Natural killer cell (primary cell): ENCODE measurements around the gene OTUD4. TPM values are rescaled to one million over a fixed set of nuclear protein-coding genes. Genes with fewer than 3 reads are reported as not detected.

ENCODE experiments used
- ATAC-seq, 3 donors: fragments of 150-1000 bp in 2 of 3; fragments of 200-7000 bp in 1 of 3; cut with Tn5 transposase; 1 replicate in 1 of 3; 2 replicates in 2 of 3; pipeline ENCODE4 v1.10.0; 2021; ENCODE audit warnings: mild to moderate bottlenecking in 2 of 3, moderate library complexity in 2 of 3
- DNase-seq, 2 donors: peaks; one replicate each; pipeline versions ENCODE4 v3.0.0 to v3.0.0-alpha.2; 2013 to 2021; ENCODE audit warnings: mixed read lengths in 1 of 2
- H3K27ac ChIP-seq: one replicate; pipeline ENCODE4 v1.5.1; 2013; ENCODE audit warnings: mild to moderate bottlenecking, low read length
- H3K27me3 ChIP-seq: one replicate; pipeline ENCODE4 v1.6.1; 2013; ENCODE audit warnings: low read length; ENCODE audit not compliant: control insufficient read depth, insufficient read depth
- H3K36me3 ChIP-seq: one replicate; pipeline ENCODE4 v1.6.1; 2013; ENCODE audit warnings: low read length; ENCODE audit not compliant: control insufficient read depth, insufficient read depth
- H3K4me1 ChIP-seq: one replicate; pipeline ENCODE4 v1.6.1; 2013; ENCODE audit warnings: low read length; ENCODE audit not compliant: control insufficient read depth, insufficient read depth
- H3K4me3 ChIP-seq: one replicate; pipeline ENCODE4 v1.5.1; 2013; ENCODE audit warnings: low read length
- H3K9me3 ChIP-seq: one replicate; pipeline ENCODE4 v1.6.1; 2013; ENCODE audit warnings: low read length; ENCODE audit not compliant: control insufficient read depth, insufficient read depth
- H3K27ac Mint-ChIP-seq, 2 donors: one replicate each; pipeline ENCODE4 v1.8.0; 2022; ENCODE audit warnings: mild to moderate bottlenecking in 2 of 2, mixed read lengths in 2 of 2, moderate library complexity in 1 of 2
- H3K27me3 Mint-ChIP-seq, 2 donors: one replicate each; pipeline ENCODE4 v1.8.0; 2022; ENCODE audit warnings: low read depth in 2 of 2, mixed read lengths in 2 of 2
- H3K36me3 Mint-ChIP-seq: one replicate; pipeline ENCODE4 v1.8.0; 2022; ENCODE audit warnings: mixed read lengths
- H3K4me1 Mint-ChIP-seq, 2 donors: one replicate each; pipeline ENCODE4 v1.8.0; 2022; ENCODE audit warnings: mixed read lengths in 2 of 2
- H3K4me3 Mint-ChIP-seq: one replicate; pipeline ENCODE4 v1.8.0; 2022; ENCODE audit warnings: mild to moderate bottlenecking, moderate library complexity, mixed read lengths
- H3K9me3 Mint-ChIP-seq, 2 donors: one replicate each; pipeline ENCODE4 v1.8.0; 2022; ENCODE audit warnings: mixed read lengths in 2 of 2
- WGBS: methylation state at CpG from one replicate; pipeline ENCODE4 v1.1.7; 2013; ENCODE audit warnings: missing lambda C conversion rate; ENCODE audit not compliant: insufficient coverage; 5-methylcytosine and 5-hydroxymethylcytosine counted together
- intact Hi-C: fragments of 100-400 bp; cut with micrococcal nuclease; formaldehyde crosslinking; loops from one replicate; pipeline ENCODE4 v1.14.2; 2022
- total RNA-seq, 4 donors: library from RNA; stranded (reverse); fragments of 120-200 nt in 1 of 4; gene quantifications; one replicate each; pipeline versions ENCODE4 v1.2.3 to v1.2.4, GENCODE V29; 2013 to 2022
- TF ChIP-seq, protein P1 (sequence below): fragments of 200-600 bp; IDR thresholded peaks from one replicate; pipeline ENCODE4 v1.8.0; 2022; ENCODE audit warnings: antibody characterized with exemption

OTUD4 gene
- total RNA-seq, 3 donors from 2014 or later (not counting 1 experiment from before 2014, with no cell fraction given), result 60.0 to 73.3 (median 71.6) TPM

DNA sequence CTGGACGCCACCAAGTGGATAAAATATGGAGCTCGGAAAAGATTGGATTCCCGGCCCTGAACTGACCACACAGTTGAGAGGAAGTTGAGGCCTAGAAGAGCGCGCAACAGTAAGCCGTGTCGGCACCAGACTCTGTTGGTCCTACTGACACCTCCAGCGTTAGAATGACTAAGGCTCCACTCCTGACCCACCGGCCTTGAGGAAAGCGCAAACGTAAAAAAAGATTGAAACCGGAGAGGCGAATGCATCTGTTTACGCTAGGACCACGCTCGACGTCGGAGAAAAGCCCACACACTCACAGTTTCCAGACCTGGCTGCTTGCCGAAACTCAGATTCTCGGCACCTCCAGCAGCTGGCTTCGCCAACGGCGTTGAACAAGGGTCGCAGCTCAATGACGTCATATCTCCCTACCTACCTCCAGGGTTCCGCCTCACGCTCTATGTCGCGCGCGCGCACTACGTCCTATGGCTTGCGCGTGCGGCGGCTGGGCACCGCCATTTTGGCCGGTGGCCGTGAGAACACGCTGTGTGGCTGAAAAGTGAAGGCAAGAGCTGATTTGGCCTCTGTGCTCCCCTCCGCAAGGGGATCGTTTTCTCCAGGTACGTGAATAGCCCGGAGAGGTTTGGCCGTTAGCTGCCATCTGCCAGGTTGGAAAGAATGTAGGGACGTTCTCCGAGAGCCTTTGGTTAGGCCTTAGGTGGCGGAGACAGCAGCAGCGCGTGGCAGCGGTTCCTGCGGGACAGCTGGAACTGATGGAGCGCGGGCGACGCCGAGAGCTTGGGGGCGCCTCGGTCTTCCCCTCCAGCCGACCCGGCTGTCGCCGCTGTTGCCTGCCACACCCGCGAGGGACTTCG is 82.3 kb downstream of the OTUD4 start, which contains the start of the genes ABCE1 and ANAPC10:
TSS of gene ABCE1 (plus strand) at position 491 of the 854 bp plus-strand sequence. CDS start 6,102 bp downstream, outside the sequence.
TSS of gene ANAPC10 (minus strand) at position 376 of the 854 bp plus-strand sequence. CDS start 2,097 bp downstream, outside the sequence.
- Histone ChIP-seq H3K4me1 (peaks cover 19% of the 10 kb centered on the region), H3K4me3 (peak within 1 kb of the TSS; percentile 83)
- peak within 1 kb of the TSS; percentile 92 to 95 for H3K27ac Mint-ChIP-seq

DNA sequence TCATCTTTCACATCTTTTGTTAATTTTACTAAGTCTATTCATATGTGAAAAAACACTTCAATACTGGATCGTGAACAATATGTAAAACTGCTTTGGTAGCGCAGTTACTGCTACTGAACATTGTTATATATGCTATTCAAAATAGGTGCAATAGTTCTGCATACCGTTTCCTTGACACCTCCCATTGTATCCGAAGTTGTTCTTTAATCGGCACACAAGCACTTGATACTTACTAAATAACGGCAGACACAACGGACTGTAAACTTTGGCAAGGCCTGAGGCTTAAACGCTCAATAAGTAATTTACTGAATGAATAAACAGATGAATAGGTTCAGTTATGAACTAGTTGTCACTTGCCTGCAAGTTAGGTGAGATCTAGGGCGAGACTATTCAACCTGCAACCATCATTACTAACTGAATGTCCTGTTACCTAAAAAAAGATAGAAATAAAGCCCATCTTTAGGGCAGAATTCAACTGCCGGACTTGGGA is 83.0 kb downstream of the OTUD4 start:
- Histone ChIP-seq H3K27me3 (no peaks in the 10 kb centered on the region), H3K4me3 (peak overlapping the region; percentile 83), H3K4me1 (peaks cover 19% of the 10 kb centered on the region), H3K36me3 (peaks cover 28% of the 10 kb centered on the region), H3K27ac (peak overlapping the region; percentile 84), H3K9me3 (no peaks in the 10 kb centered on the region)
- DNase-seq (no peak), ATAC-seq (peak in 1 of 3 donors; percentile 0)
- peak overlapping the region; percentile 92 to 95 for H3K27ac Mint-ChIP-seq
- TF ChIP-seq, protein P1, sequence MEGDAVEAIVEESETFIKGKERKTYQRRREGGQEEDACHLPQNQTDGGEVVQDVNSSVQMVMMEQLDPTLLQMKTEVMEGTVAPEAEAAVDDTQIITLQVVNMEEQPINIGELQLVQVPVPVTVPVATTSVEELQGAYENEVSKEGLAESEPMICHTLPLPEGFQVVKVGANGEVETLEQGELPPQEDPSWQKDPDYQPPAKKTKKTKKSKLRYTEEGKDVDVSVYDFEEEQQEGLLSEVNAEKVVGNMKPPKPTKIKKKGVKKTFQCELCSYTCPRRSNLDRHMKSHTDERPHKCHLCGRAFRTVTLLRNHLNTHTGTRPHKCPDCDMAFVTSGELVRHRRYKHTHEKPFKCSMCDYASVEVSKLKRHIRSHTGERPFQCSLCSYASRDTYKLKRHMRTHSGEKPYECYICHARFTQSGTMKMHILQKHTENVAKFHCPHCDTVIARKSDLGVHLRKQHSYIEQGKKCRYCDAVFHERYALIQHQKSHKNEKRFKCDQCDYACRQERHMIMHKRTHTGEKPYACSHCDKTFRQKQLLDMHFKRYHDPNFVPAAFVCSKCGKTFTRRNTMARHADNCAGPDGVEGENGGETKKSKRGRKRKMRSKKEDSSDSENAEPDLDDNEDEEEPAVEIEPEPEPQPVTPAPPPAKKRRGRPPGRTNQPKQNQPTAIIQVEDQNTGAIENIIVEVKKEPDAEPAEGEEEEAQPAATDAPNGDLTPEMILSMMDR, result no peak
- 6% methylated on average over 5 of the region's 10 CpGs for WGBS
- intact Hi-C loops, result no loop called here
- peaks cover 0 to 6% of the 10 kb centered on the region in 2 donors for H3K9me3 Mint-ChIP-seq
- H3K4me1 Mint-ChIP-seq, result peaks cover 25 to 50% of the 10 kb centered on the region in 2 donors
- peaks cover 26% of the 10 kb centered on the region for H3K36me3 Mint-ChIP-seq
- H3K27me3 Mint-ChIP-seq, result no peaks in the 10 kb centered on the region
- H3K4me3 Mint-ChIP-seq, result peak overlapping the region; percentile 92

More for the DNA sequence above, 82.3 kb downstream of the OTUD4 start, which contains the start of the genes ABCE1 and ANAPC10:
- WGBS, result under 1% methylated on average over 67 of the region's 67 CpGs
- Mint-ChIP-seq H3K9me3 (peaks cover 0 to 6% of the 10 kb centered on the region in 2 donors), H3K27me3 (no peaks in the 10 kb centered on the region), H3K4me1 (peaks cover 25 to 43% of the 10 kb centered on the region in 2 donors), H3K4me3 (peak within 1 kb of the TSS; percentile 92), H3K36me3 (peaks cover 25% of the 10 kb centered on the region)
- ATAC-seq (peak; percentile 88 to 96 (median 94)), DNase-seq (peak; percentile 90 to 99)
- Histone ChIP-seq H3K36me3 (peaks cover 22% of the 10 kb centered on the region), H3K27ac (peak within 1 kb of the TSS; percentile 84), H3K27me3 (no peaks in the 10 kb centered on the region), H3K9me3 (no peaks in the 10 kb centered on the region)
- intact Hi-C loops, result loop anchor here (1.0 to 2.0 kb wide), 3 partner anchors 82 to 1913 kb away; partner anchors contain the start of genes OTUD4, SMARCA5 and USP38
- TF ChIP-seq, protein P1, result no peak

DNA sequence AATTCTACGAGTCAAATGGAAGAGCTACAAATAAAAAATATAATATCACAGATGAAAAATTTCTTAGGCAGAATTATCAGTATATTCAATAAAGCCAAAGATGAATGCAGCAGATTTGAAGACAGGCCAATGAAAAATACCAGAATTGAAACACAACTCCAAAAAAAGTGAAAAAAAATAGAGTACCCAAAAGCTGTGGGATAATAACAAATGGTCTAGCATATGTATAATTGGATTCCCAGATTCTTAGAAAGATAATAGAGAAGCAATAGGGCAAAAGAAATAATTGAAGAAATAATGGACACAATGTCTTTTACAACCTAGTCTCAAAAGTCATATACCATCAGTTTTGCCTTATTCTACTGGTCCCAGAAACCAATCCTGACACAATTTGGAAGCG is 86.8 kb downstream of the OTUD4 start:
- peaks cover 26% of the 10 kb centered on the region for H3K36me3 Mint-ChIP-seq
- WGBS, result 100% methylated on average over 1 of the region's 2 CpGs

More for the DNA sequence above, 86.8 kb downstream of the OTUD4 start:
- intact Hi-C loops, result no loop called here
- peaks cover 14 to 41% of the 10 kb centered on the region in 2 donors for H3K4me1 Mint-ChIP-seq
- no peak overlapping the region for H3K4me3 Mint-ChIP-seq
- no peak overlapping the region for H3K27ac ChIP-seq
- peaks cover 0 to 6% of the 10 kb centered on the region in 2 donors for H3K9me3 Mint-ChIP-seq
- no peaks in the 10 kb centered on the region for H3K27me3 Mint-ChIP-seq
- H3K4me3 ChIP-seq, result no peak overlapping the region
- DNase-seq (no peak), ATAC-seq (no peak)
- TF ChIP-seq, protein P1, result no peak
- H3K9me3 ChIP-seq, result no peaks in the 10 kb centered on the region
- peaks cover 14% of the 10 kb centered on the region for H3K4me1 ChIP-seq
- H3K36me3 ChIP-seq, result peaks cover 41% of the 10 kb centered on the region
- H3K27me3 ChIP-seq, result no peaks in the 10 kb centered on the region
- H3K27ac Mint-ChIP-seq, result peak overlapping the region in 1 of 2 donors; percentile 41
